Neural cell (in vitro differentiated cells): ENCODE results near the gene PTPRO. TPM values are rescaled to one million over a fixed set of nuclear protein-coding genes. Genes with fewer than 3 reads are reported as not detected.

Experiments
- H2AFZ ChIP-seq: fragments of 200-600, 300-800 bp; sonication (generic), shearing (Covaris generic); 2 replicates; pipeline ENCODE4 v1.6.0; 2014; ENCODE audit warnings: low read depth, mild to moderate bottlenecking, antibody characterized with exemption, low read length, moderate library complexity
- H3F3A ChIP-seq: fragments of 200-600 bp; shearing (Covaris generic); 2 replicates; pipeline ENCODE4 v1.6.1; 2016; ENCODE audit warnings: mild to moderate bottlenecking, moderate library complexity, mixed read lengths, antibody characterized with exemption, low read length; ENCODE audit not compliant: insufficient read depth, poor library complexity, severe bottlenecking
- H3K27ac ChIP-seq: fragments of 200-600, 300-800 bp; sonication (generic), shearing (Covaris generic); 2 replicates; pipeline ENCODE4 v1.5.1; 2014; ENCODE audit warnings: mild to moderate bottlenecking, low read length, moderate library complexity
- H3K27me3 ChIP-seq: fragments of 300-800, 200-600 bp; sonication (generic), shearing (Covaris generic); 2 replicates; pipeline ENCODE4 v1.6.0; 2014; ENCODE audit warnings: mild to moderate bottlenecking, low read depth, low read length, moderate library complexity; ENCODE audit not compliant: insufficient read depth
- H3K36me3 ChIP-seq: fragments of 300-800, 200-600 bp; sonication (generic), shearing (Covaris generic); 2 replicates; pipeline ENCODE4 v1.5.1; 2014; ENCODE audit warnings: mild to moderate bottlenecking, antibody characterized with exemption, low read length, moderate library complexity; ENCODE audit not compliant: insufficient read depth
- H3K4me2 ChIP-seq: fragments of 300-800, 200-600 bp; sonication (generic), shearing (Covaris generic); 2 replicates; pipeline ENCODE4 v1.6.0; 2014; ENCODE audit warnings: mild to moderate bottlenecking, low read length
- H3K4me3 ChIP-seq: fragments of 300-800, 200-600 bp; sonication (generic), shearing (Covaris generic); 2 replicates; pipeline ENCODE4 v1.5.1; 2014; ENCODE audit warnings: mild to moderate bottlenecking, low read length, moderate library complexity
- H3K79me2 ChIP-seq: fragments of 200-600 bp; shearing (Covaris generic); replicated peaks from 2 replicates; pipeline ENCODE4 v1.6.0; 2014; ENCODE audit warnings: mild to moderate bottlenecking, low read length, moderate library complexity; ENCODE audit not compliant: insufficient read depth
- H3K9ac ChIP-seq: fragments of 300-800, 200-600 bp; sonication (generic), shearing (Covaris generic); 2 replicates; pipeline ENCODE4 v1.6.1; 2016; ENCODE audit warnings: mild to moderate bottlenecking, low read length, mixed read lengths
- H3K9me2 ChIP-seq: fragments of 200-600 bp; shearing (Covaris generic); 2 replicates; pipeline ENCODE4 v1.6.1; 2016; ENCODE audit warnings: mild to moderate bottlenecking, low read length, mixed read lengths; ENCODE audit not compliant: insufficient read depth
- H3K9me3 ChIP-seq: fragments of 200-600, 300-800 bp; sonication (generic), shearing (Covaris generic); 2 replicates; pipeline ENCODE4 v1.6.1; 2016; ENCODE audit warnings: mild to moderate bottlenecking, mixed run types, low read length, moderate library complexity, mixed read lengths
- H4K20me1 ChIP-seq: fragments of 200-600 bp; shearing (Covaris generic); 2 replicates; pipeline ENCODE4 v1.6.1; 2016; ENCODE audit warnings: mild to moderate bottlenecking, mixed run types; ENCODE audit not compliant: insufficient read depth
- CTCF ChIP-seq: fragments of 450-650 bp; IDR thresholded peaks from 2 replicates; pipeline ENCODE4 v1.5.1; 2014; ENCODE audit warnings: antibody characterized with exemption, mild to moderate bottlenecking, moderate library complexity; ENCODE audit not compliant: poor library complexity, severe bottlenecking
- EP300 ChIP-seq: fragments of 450-650 bp; conservative IDR thresholded peaks from 2 replicates; pipeline ENCODE4 v1.6.1; 2014; ENCODE audit warnings: antibody characterized with exemption, mild to moderate bottlenecking, moderate library complexity; ENCODE audit not compliant: poor library complexity, severe bottlenecking
- EZH2 ChIP-seq: fragments of 200-600, 300-800 bp; shearing (Covaris generic), sonication (generic); IDR thresholded peaks from 2 replicates; pipeline ENCODE4 v1.6.1; 2014; ENCODE audit warnings: antibody characterized with exemption, low read length, borderline replicate concordance, mild to moderate bottlenecking; ENCODE audit not compliant: insufficient read depth, poor library complexity, severe bottlenecking
- MXI1 ChIP-seq: fragments of 450-650 bp; conservative IDR thresholded peaks from 2 replicates; pipeline ENCODE4 v1.6.1; 2014; ENCODE audit warnings: antibody characterized with exemption, mild to moderate bottlenecking; ENCODE audit not compliant: poor library complexity, severe bottlenecking
- POLR2AphosphoS5 ChIP-seq: IDR thresholded peaks from 2 replicates; pipeline ENCODE4 v1.6.1; 2012
- RAD21 ChIP-seq: fragments of 450-650 bp; conservative IDR thresholded peaks from 2 replicates; pipeline ENCODE4 v1.6.1; 2014; ENCODE audit warnings: antibody characterized with exemption, mild to moderate bottlenecking, moderate library complexity
- REST ChIP-seq: IDR thresholded peaks from 2 replicates; pipeline ENCODE4 v1.6.1; 2012; ENCODE audit warnings: borderline replicate concordance
- SMC3 ChIP-seq: fragments of 450-650 bp; conservative IDR thresholded peaks from 2 replicates; pipeline ENCODE4 v1.6.1; 2014; ENCODE audit warnings: antibody characterized with exemption, mild to moderate bottlenecking, moderate library complexity; ENCODE audit not compliant: poor library complexity
- TAF1 ChIP-seq: IDR thresholded peaks from 2 replicates; pipeline ENCODE4 v1.6.1; 2012; ENCODE audit warnings: low read depth
- polyA plus RNA-seq: library from polyadenylated mRNA; depleted of rRNA; stranded (reverse); fragments of >200 nt; gene quantifications from 2 replicates; pipeline ENCODE4 v1.2.3, GENCODE V29; 2014

The PTPRO gene
- polyA plus RNA-seq, 1 donor from 2014 or later = 124 TPM

GRCh38 chr12:15346488-15346887, 24.2 kb downstream of the PTPRO start:
- Histone ChIP-seq H3K27ac (no peak overlapping the region), H3K4me3 (no peak overlapping the region), H3K4me2 (no peak overlapping the region), H3K9me2 (no peaks in the 10 kb centered on the region), H3K9me3 (no peaks in the 10 kb centered on the region), H4K20me1 (no peaks in the 10 kb centered on the region), H3K9ac (no peak overlapping the region), H3F3A (no peaks in the 10 kb centered on the region), H2AFZ (no peak overlapping the region), H3K27me3 (no peaks in the 10 kb centered on the region), H3K36me3 (no peaks in the 10 kb centered on the region), H3K79me2 (peaks cover 8% of the 10 kb centered on the region)
- no peak for TF ChIP-seq RAD21
- no peak for TF ChIP-seq EP300
- TF ChIP-seq TAF1 = no peak
- no peak for TF ChIP-seq SMC3
- TF ChIP-seq MXI1 = no peak
- TF ChIP-seq CTCF = no peak
- no peak for TF ChIP-seq EZH2
- no peak for TF ChIP-seq REST
- TF ChIP-seq POLR2AphosphoS5 = no peak

DNA sequence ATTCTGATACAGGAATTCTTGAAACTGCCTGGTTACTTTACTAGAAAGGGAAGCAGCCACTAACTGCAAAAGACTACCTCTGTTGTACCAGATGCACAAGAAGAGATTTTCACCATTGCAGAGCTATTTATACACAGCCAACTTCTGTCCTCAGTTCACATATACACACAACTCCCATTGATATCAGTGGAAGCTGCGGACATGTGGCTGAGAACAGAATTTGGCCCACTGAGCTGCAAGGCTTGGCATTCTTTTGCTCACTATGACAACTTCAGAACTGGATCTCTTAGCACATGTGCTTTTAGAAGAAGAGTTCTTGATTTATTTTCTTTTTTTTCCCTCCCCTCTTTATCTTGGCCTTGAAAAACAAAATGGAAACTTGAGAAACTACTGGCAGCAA, 28.3 kb downstream of the PTPRO start:
- Histone ChIP-seq H3K9me2 (no peaks in the 10 kb centered on the region), H2AFZ (no peak overlapping the region), H3F3A (no peaks in the 10 kb centered on the region), H4K20me1 (no peaks in the 10 kb centered on the region), H3K36me3 (no peaks in the 10 kb centered on the region), H3K4me3 (no peak overlapping the region), H3K79me2 (peaks cover 12% of the 10 kb centered on the region), H3K4me2 (no peak overlapping the region), H3K27me3 (no peaks in the 10 kb centered on the region), H3K9me3 (no peaks in the 10 kb centered on the region), H3K27ac (no peak overlapping the region), H3K9ac (no peak overlapping the region)
- TF ChIP-seq POLR2AphosphoS5 (no peak), RAD21 (no peak), TAF1 (no peak), REST (no peak), CTCF (no peak), EZH2 (no peak), EP300 (no peak), SMC3 (no peak), MXI1 (no peak)
